Nephron progenitor cell (in vitro differentiated cells): ENCODE measurements around the gene OR5B3.

Source experiments
- DNase-seq: peaks from one replicate; pipeline ENCODE4 v3.0.0; 2021
- H3K27ac Mint-ChIP-seq: 2 replicates; pipeline ENCODE4 v1.8.0; 2021; ENCODE audit warnings: mild to moderate bottlenecking, moderate library complexity, mixed read lengths
- H3K27me3 Mint-ChIP-seq: 2 replicates; pipeline ENCODE4 v1.8.0; 2021; ENCODE audit warnings: mild to moderate bottlenecking, low read depth, mixed read lengths; ENCODE audit not compliant: poor library complexity
- H3K36me3 Mint-ChIP-seq: 2 replicates; pipeline ENCODE4 v1.8.0; 2021; ENCODE audit warnings: low read depth, mixed read lengths
- H3K4me1 Mint-ChIP-seq: 2 replicates; pipeline ENCODE4 v1.8.0; 2021; ENCODE audit warnings: mixed read lengths
- H3K4me3 Mint-ChIP-seq: 2 replicates; pipeline ENCODE4 v1.8.0; 2021; ENCODE audit warnings: mild to moderate bottlenecking, moderate library complexity, mixed read lengths
- H3K9me3 Mint-ChIP-seq: 2 replicates; pipeline ENCODE4 v1.8.0; 2021; ENCODE audit warnings: mild to moderate bottlenecking, moderate library complexity, mixed read lengths
- CTCF ChIP-seq: fragments of 200-600 bp; sonication (generic); IDR thresholded peaks from 2 replicates; pipeline ENCODE4 v1.5.0; 2021; ENCODE audit warnings: antibody characterized with exemption

OR5B3 gene

GRCh38 chr11:58394195-58394594, 12.5 kb downstream of the OR5B3 start:
- Mint-ChIP-seq H3K36me3 (no peaks in the 10 kb centered on the region), H3K9me3 (peaks cover 13% of the 10 kb centered on the region), H3K4me3 (no peak overlapping the region), H3K27ac (no peak overlapping the region), H3K4me1 (no peaks in the 10 kb centered on the region), H3K27me3 (peaks cover 4% of the 10 kb centered on the region)
- no peak for DNase-seq
- TF ChIP-seq CTCF, result no peak

DNA sequence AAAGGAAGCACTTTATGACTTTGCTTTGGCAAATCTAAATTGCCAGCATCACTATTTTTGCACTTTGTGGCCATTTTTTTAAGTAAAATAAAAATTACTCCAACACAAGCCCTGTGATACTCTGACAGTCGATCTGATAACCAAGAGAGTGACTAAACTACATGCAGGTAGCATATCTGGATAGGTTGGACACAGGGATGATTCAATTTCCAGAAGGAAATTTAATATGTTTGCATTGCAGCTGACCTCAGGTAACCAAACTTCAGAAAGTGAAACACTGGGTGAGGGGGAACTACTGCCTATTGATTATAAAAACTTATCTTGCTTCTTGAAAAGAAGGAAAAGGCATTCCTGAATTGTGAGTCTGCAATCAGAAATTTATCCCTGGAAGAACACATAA, 13.9 kb downstream of the OR5B3 start:
- H3K27me3 Mint-ChIP-seq, result peaks cover 4% of the 10 kb centered on the region

DNA sequence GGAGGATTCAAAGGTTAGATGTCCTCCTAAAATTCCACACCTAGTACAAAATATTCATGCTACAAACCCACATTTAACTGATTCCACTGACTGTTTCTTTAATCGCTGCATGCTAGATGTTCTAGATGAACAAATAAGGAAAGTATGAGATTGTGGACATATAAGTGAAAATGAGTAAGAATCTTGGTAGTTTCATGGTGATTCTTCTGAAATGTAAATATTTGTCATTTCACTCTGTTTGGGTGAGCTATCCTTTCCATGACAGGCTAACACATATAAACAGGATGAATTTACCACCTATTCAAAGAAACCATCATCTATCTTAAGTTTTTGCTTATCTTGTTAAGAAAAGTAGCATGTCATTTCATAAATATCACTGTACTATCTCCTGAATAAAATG, 14.8 kb downstream of the OR5B3 start:
- Mint-ChIP-seq H3K36me3 (no peaks in the 10 kb centered on the region), H3K9me3 (peaks cover 13% of the 10 kb centered on the region), H3K4me1 (no peaks in the 10 kb centered on the region), H3K27ac (no peak overlapping the region), H3K4me3 (no peak overlapping the region), H3K27me3 (peaks cover 4% of the 10 kb centered on the region)
- TF ChIP-seq CTCF, result no peak
- no peak for DNase-seq

More for the DNA sequence above, 13.9 kb downstream of the OR5B3 start:
- Mint-ChIP-seq H3K4me3 (no peak overlapping the region), H3K4me1 (no peaks in the 10 kb centered on the region), H3K36me3 (no peaks in the 10 kb centered on the region), H3K27ac (no peak overlapping the region), H3K9me3 (peaks cover 13% of the 10 kb centered on the region)
- no peak for TF ChIP-seq CTCF
- DNase-seq, result no peak

DNA sequence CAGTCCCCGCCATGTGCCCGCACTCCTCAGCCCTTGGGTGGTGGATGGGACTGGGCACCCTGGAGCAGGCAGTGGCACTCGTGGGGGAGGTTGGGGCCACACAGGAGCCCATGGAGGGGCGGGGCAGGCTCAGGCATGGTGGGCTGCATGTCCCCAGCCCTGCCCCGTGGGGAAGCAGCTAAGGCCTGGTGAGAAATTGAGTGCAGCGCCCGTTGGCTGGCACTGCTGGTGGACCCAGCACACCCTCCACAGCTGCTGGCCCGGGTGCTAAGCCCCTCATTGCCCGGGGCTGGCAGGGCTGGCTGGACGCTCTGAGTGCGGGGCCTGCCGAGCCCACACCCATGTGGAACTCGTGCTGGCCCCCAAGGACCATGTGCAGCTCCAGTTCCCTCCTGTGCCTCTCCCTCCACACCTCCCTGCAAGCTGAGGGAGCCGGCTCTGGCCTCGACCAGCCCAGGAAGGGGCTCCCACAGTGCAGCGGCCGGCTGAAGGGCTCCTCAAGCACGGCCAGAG, 16.1 kb downstream of the OR5B3 start:
- Mint-ChIP-seq H3K4me3 (no peak overlapping the region), H3K9me3 (peaks cover 16% of the 10 kb centered on the region), H3K36me3 (no peaks in the 10 kb centered on the region), H3K4me1 (no peaks in the 10 kb centered on the region), H3K27me3 (peaks cover 4% of the 10 kb centered on the region), H3K27ac (no peak overlapping the region)
- no peak for TF ChIP-seq CTCF
- no peak for DNase-seq

DNA sequence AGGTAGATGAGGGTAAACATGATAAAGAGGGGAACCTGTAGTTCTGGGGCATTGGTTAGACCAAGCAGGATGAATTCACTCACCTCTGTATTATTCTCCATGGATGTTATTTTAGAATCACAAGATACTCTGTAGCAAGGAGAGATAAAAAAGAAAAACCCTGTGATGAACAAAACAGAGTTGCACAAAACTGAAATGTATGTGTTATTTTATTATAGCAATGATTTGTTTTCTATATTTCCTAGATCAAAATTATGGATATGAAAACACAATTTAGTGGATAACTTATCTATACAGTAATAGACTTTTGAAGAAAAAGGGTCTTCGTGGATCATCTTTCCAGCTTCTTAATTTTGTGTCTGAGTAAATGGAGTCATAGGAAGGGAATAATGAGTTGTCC, 47.7 kb downstream of the OR5B3 start, which contains the start of gene OR5B17:
OR5B17 (minus strand) TSS at position 101 of the 400 bp plus-strand sequence; CDS start at position 101, 0 bp downstream.
- H3K27ac Mint-ChIP-seq, result no peak within 1 kb of the TSS
- peaks cover 4% of the 10 kb centered on the region for H3K27me3 Mint-ChIP-seq
- no peak for DNase-seq
- H3K9me3 Mint-ChIP-seq, result no peaks in the 10 kb centered on the region
- no peaks in the 10 kb centered on the region for H3K4me1 Mint-ChIP-seq
- TF ChIP-seq CTCF, result no peak
- no peak within 1 kb of the TSS for H3K4me3 Mint-ChIP-seq
- no peaks in the 10 kb centered on the region for H3K36me3 Mint-ChIP-seq

- Mint-ChIP-seq H3K4me3 (no peak overlapping the region), H3K9me3 (peaks cover 5% of the 10 kb centered on the region), H3K27me3 (no peaks in the 10 kb centered on the region), H3K27ac (no peak overlapping the region), H3K4me1 (no peaks in the 10 kb centered on the region), H3K36me3 (no peaks in the 10 kb centered on the region)
- DNase-seq, result no peak
- no peak for TF ChIP-seq CTCF
Measured at GRCh38 chr11:58354727-58355126, 51.9 kb downstream of the OR5B3 start.
